Measurements from ENCODE around the gene GNAQ. TPM values are rescaled to one million over a fixed set of nuclear protein-coding genes. Genes with fewer than 3 reads are reported as not detected.
"Not testable (repeated sequence)": the region's sequence is repeated elsewhere in the genome, so short reads cannot be mapped to it uniquely, and the experiment has no call there.

GNAQ gene
- total RNA-seq, 1 donor from 2014 or later = 55.2 TPM

DNA sequence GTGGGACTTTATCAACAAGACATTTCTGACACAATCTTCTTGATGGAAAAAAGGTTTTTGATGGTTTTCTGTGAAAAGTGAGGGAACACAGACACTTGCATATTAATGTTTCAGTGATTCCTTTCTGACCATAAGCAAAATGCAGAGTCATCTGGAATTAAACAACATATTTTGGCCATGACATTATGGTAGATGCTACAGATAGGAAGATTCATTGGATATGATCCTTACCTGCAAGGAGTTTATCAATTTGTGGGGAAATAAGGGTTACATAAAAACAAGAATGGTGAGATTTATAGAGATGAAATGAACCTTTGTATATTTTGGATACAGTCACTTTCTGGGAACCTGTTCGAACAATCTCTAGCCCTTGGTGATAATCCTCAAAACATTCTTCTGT is 228.2 kb downstream of the GNAQ start:
- no peak for DNase-seq (ENCODE audit: extremely low read depth, low read depth, low spot score)

- DNase-seq (ENCODE audit: extremely low read depth, low read depth, low spot score) = no peak
Measured at GRCh38 chr9:77802515-77803293, 228.9 kb downstream of the GNAQ start.

DNA sequence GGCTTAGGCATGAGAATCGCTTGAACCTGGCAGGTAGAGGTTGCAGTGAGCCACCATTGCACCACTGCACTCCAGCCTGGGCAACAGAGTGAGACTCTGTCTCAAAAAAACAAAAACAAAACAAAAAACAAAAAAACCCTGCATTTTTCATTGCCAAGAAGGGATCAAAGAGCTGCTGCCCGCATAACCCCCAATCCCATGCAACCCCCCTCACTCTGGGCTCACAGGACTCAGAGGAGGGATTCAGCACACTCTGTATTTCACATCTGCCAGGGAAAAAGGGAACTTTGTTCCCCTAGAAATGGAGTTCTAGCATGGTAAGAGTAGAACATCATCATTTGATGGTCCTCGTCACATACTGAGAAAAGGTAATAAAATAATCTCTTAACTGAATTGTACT is 229.5 kb downstream of the GNAQ start:
- no peak for DNase-seq (ENCODE audit: extremely low read depth, low read depth, low spot score)

GRCh38 chr9:77800924-77801551 is 230.6 kb downstream of the GNAQ start:
- DNase-seq (ENCODE audit: extremely low read depth, low read depth, low spot score) = no peak

DNA sequence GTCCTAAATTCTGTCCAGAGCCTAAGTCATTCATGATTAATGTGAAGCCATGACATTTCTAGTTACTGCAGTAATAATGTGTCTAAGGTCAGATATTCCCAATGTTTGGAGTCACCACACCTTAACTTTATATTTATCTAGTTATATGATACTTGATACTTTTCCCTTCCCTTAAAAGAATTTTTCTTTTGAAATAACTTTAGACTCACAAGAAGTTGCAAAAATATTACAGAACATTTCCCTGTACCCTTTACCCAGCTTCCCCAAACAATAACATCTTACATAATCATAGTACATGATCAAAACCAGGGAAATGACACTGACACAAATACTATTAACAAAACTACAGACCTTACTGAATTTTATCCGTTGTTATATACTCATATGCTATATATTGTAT is 233.5 kb downstream of the GNAQ start:
- DNase-seq (ENCODE audit: extremely low read depth, low read depth, low spot score) = no peak

- no peak for DNase-seq (ENCODE audit: extremely low read depth, low read depth, low spot score)
Measured at GRCh38 chr9:77794985-77795384, 236.6 kb downstream of the GNAQ start.

- peak; percentile 27 for DNase-seq (ENCODE audit: extremely low read depth, low read depth, low spot score)
Measured at GRCh38 chr9:77793849-77794248, 237.8 kb downstream of the GNAQ start.

- DNase-seq (ENCODE audit: extremely low read depth, low read depth, low spot score) = no peak
Measured at GRCh38 chr9:77789891-77790290, 241.7 kb downstream of the GNAQ start.

DNA sequence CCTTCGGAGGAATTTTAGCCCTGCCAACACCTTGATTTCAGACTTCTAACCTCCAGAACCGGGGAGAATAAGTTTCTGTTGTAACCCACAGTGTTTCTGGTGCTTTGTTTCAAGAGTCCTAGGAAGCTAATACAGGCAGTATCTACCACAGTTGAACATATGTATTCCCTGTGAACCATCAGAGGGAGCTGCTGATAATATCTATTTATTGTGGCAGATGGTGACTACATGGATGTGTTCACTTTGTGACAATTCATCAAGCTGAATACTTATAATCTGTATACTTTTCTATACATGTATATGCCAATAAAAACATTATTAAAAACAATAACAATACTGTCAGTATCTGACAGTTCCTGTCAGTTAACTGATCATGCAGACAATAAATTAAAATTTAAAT is 246.3 kb downstream of the GNAQ start:
- no peak for DNase-seq (ENCODE audit: extremely low read depth, low read depth, low spot score)

GRCh38 chr9:77783518-77783917 is 248.1 kb downstream of the GNAQ start:
- DNase-seq (ENCODE audit: extremely low read depth, low read depth, low spot score) = no peak

DNA sequence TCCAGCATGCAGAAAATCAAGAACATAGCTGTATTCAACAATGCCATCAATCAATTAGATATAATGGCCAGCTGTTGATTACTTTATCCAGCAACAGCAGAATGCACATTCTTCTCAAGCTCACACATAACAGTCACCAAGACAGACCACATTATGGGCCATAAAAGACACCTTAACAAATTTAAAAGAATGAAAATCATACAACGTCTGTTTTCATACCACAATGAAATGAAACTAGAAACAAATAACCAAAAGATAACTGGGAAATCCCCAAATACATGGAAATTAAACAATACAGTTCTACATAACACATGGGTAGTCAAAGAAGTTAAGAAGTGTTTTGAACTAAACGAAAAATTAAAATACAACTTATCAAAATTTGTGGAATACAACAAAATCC is 252.6 kb downstream of the GNAQ start:
- no peak for DNase-seq (ENCODE audit: extremely low read depth, low read depth, low spot score)

DNA sequence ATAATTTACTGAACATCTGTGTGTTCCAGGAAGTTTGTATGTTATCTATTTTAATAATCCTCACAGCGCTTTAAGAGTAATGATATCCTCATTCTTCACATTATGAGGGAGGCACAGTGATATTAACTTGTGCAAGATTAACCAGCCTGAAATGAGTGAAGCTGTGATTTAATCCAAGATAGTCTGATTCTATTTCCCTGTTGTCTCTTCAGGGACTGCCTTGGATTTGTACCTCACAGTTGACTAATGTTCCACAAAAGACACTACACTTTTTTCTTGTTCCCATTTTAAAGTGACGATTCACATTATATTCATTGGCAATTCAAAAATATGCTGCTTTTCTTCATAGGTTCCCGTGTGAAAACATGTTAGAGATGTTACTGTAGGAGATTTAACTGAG is 258.2 kb downstream of the GNAQ start:
- DNase-seq (ENCODE audit: extremely low read depth, low read depth, low spot score) = no peak

GRCh38 chr9:77772646-77773045 is 259.0 kb downstream of the GNAQ start:
- no peak for DNase-seq (ENCODE audit: extremely low read depth, low read depth, low spot score)

DNA sequence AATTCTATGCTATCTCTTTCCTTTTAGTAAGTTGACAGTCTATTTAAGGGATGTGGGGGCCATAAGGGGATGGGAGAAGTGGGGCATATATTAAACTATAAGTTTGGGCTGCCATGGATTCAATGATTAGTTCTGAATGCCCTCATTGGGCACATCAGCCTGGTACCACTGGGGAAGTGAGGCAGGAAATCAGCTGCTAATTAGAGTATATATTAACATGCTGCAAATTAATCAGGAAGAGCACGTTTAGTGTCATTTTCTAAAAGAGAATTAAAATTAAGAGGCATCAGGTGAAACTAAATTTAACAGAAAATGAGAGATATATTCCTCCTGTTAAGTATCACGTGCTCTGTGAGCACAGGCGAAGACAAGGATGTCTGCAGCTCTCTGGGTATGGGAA is 260.4 kb downstream of the GNAQ start:
- no peak for DNase-seq (ENCODE audit: extremely low read depth, low read depth, low spot score)

DNA sequence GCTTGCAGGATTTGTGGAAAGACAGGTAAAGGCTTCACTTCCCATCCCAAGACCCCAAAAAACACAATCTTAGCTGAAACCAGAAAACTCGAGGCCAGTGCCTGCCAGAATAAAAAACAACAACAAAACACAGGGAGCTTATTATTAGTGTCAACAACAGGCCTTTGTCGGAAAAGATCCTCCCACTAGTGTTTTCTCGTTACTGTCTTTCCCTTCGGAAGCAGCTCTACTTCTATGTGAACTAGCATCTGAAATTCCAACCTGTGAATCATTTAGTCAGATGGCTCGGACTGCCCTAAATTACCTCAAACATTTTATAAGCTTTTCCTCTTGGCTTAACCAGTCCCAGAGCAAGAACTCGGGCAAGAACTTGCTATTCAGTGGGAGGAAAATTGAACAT is 261.3 kb downstream of the GNAQ start:
- DNase-seq (ENCODE audit: extremely low read depth, low read depth, low spot score) = no peak

DNA sequence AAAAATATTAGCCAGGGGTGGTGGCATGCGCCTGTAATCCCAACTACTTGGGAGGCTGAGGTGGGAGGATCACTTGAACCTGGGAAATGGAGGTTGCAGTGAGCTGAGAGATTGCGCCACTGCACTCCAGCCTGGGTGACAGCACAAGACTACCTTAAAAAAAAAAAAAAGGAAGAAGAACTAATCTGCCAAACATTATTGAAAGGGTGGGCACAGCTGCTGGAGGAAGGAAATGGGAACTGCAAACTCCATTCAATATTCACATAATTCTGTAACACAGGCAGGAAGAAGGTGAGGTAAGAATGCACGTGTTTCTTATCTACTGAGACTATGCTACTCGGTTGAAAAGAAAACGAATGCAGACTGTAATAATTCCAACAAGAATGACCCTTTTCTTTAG is 262.4 kb downstream of the GNAQ start:
- no peak for DNase-seq (ENCODE audit: extremely low read depth, low read depth, low spot score)

- no peak for DNase-seq (ENCODE audit: extremely low read depth, low read depth, low spot score)
Measured at GRCh38 chr9:77766587-77766986, 265.0 kb downstream of the GNAQ start.

- no peak for DNase-seq (ENCODE audit: extremely low read depth, low read depth, low spot score)
Measured at GRCh38 chr9:77765781-77766259, 265.8 kb downstream of the GNAQ start.

DNA sequence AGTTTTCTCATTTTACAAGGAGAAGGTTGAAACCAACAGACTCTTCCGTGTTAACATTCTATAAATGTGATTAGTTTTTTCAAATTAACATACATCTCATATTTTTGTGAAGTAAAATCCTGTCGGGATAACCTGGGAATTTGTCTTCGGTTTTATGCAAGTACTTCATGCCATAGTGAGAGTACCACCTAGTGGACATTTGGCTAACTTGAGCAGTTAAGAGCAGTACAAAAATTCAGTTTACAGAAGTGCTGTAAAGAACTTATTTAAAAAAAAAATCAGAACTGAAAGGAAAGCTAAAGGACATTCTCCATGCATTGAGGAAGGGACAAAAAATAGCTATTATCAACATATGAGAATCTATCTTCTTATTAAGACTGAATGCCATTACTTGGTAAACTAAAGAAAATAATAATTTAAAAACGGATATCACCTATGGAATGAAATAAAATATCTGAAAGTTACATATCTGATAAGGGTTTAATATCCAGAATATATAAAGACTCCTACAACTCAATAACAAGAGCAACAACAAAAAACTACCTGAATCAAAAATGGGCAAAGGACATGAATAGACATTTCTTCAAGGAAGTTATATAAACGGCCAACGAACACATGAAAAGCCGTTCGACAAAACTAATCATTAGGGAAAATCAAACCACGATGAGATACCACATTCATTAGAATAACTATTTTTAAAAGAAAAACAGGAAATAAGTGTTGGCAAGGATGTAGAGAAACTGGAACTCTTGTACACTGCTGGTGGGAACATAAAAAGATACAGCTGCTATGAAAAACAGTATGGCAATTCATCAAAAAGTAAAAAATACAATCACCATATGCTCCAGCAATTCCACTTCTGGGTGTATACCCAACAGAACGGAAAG is 266.5 kb downstream of the GNAQ start:
- DNase-seq (ENCODE audit: extremely low read depth, low read depth, low spot score) = no peak

DNA sequence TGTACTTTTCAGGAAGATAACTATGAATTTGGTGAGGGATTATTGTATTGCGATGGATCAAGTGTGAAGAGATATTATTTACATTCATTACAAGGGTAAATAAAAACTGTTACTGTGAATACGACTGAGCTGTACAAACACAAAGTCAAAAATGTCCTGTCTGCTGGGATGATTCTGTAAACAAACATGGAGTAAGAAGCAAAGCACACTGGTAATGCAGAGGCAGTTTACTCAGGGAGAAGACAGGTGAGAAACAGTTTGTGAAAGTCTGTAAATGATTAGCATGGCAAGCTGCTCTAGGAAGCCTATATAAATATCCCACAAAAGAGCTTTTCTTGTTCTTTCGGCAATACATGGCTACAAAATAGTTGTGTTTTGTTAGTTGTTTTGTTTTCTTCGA is 268.0 kb downstream of the GNAQ start:
- no peak for DNase-seq (ENCODE audit: extremely low read depth, low read depth, low spot score)

GRCh38 chr9:77760919-77761318 is 270.7 kb downstream of the GNAQ start:
- not testable (repeated sequence) for DNase-seq (ENCODE audit: extremely low read depth, low read depth, low spot score)
